GM23338 (cell line): ENCODE measurements around the gene GADL1. TPM values are rescaled to one million over a fixed set of nuclear protein-coding genes. Genes with fewer than 3 reads are reported as not detected.

Source experiments
- ATAC-seq: fragments of 200-7000 bp; cut with Tn5 transposase; 3 replicates; pipeline ENCODE4 v1.9.1; 2020
- DNase-seq: peaks from one replicate; pipeline ENCODE4 v3.0.0-alpha.2; 2015; ENCODE audit warnings: low spot score
- H2AFZ ChIP-seq: fragments of 200-600 bp; sonication (generic); 2 replicates; pipeline ENCODE4 v1.8.0; 2016; ENCODE audit warnings: antibody characterized with exemption, mild to moderate bottlenecking, moderate library complexity
- H3F3A ChIP-seq: fragments of 200-600 bp; sonication (generic); replicated peaks from 2 replicates; pipeline ENCODE4 v1.8.0; 2017; ENCODE audit warnings: antibody characterized with exemption, mixed run types, low read depth
- H3K27ac ChIP-seq: fragments of 200-600 bp; sonication (generic); 2 replicates; pipeline ENCODE4 v1.6.1; 2016; ENCODE audit warnings: low read depth
- H3K27me3 ChIP-seq: fragments of 200-600 bp; sonication (generic); 2 replicates; pipeline ENCODE4 v1.8.0; 2016; ENCODE audit warnings: mild to moderate bottlenecking, mixed run types, moderate library complexity; ENCODE audit not compliant: insufficient read depth
- H3K36me3 ChIP-seq: fragments of 200-600 bp; sonication (generic); 2 replicates; pipeline ENCODE4 v1.8.0; 2016; ENCODE audit warnings: mild to moderate bottlenecking; ENCODE audit not compliant: insufficient read depth
- H3K4me1 ChIP-seq: fragments of 200-600 bp; sonication (generic); 2 replicates; pipeline ENCODE4 v1.8.0; 2016; ENCODE audit warnings: mild to moderate bottlenecking, moderate library complexity; ENCODE audit not compliant: insufficient read depth
- H3K4me2 ChIP-seq: fragments of 200-600 bp; sonication (generic); 2 replicates; pipeline ENCODE4 v1.7.1; 2017; ENCODE audit warnings: mixed run types
- H3K4me3 ChIP-seq: fragments of 200-600 bp; sonication (generic); 2 replicates; pipeline ENCODE4 v1.6.1; 2016; ENCODE audit warnings: mixed run types
- H3K79me2 ChIP-seq: fragments of 200-600 bp; sonication (generic); replicated peaks from 2 replicates; pipeline ENCODE4 v1.8.0; 2017; ENCODE audit warnings: mild to moderate bottlenecking; ENCODE audit not compliant: insufficient read depth
- H3K9me2 ChIP-seq: fragments of 200-600 bp; sonication (generic); 2 replicates; pipeline ENCODE4 v1.8.0; 2017; ENCODE audit not compliant: insufficient read depth
- H4K20me1 ChIP-seq: fragments of 200-600 bp; sonication (generic); replicated peaks from 2 replicates; pipeline ENCODE4 v1.8.0; 2017; ENCODE audit warnings: mild to moderate bottlenecking; ENCODE audit not compliant: insufficient read depth
- H3K27ac Mint-ChIP-seq: 2 replicates; pipeline ENCODE4 v1.8.0; 2020; ENCODE audit warnings: inconsistent platforms, mild to moderate bottlenecking, moderate library complexity, mixed read lengths
- H3K27me3 Mint-ChIP-seq: 3 replicates; pipeline ENCODE4 v1.8.0; 2022; ENCODE audit warnings: low read depth, mild to moderate bottlenecking, moderate library complexity, mixed read lengths, inconsistent platforms; ENCODE audit not compliant: insufficient read depth, poor library complexity
- H3K36me3 Mint-ChIP-seq: 3 replicates; pipeline ENCODE4 v1.8.0; 2021; ENCODE audit warnings: low read depth, mild to moderate bottlenecking, inconsistent platforms, moderate library complexity, mixed read lengths
- H3K4me1 Mint-ChIP-seq: 3 replicates; pipeline ENCODE4 v1.8.0; 2020; ENCODE audit warnings: mild to moderate bottlenecking, inconsistent platforms, mixed read lengths
- H3K4me3 Mint-ChIP-seq: 3 replicates; pipeline ENCODE4 v1.8.0; 2021; ENCODE audit warnings: moderate library complexity, mild to moderate bottlenecking, inconsistent platforms, mixed read lengths
- H3K9me3 Mint-ChIP-seq: 3 replicates; pipeline ENCODE4 v1.8.0; 2020; ENCODE audit warnings: moderate library complexity, mild to moderate bottlenecking, inconsistent platforms, mixed read lengths
- EZH2 ChIP-seq: fragments of 200-600 bp; sonication (generic); IDR thresholded peaks from one replicate; pipeline ENCODE4 v1.8.0; 2017; ENCODE audit warnings: antibody characterized with exemption, mild to moderate bottlenecking, low read depth; ENCODE audit not compliant: unreplicated experiment
- EZH2phosphoT487 ChIP-seq: fragments of 200-600 bp; sonication (generic); IDR thresholded peaks from one replicate; pipeline ENCODE4 v1.8.1; 2018; ENCODE audit warnings: antibody characterized with exemption; ENCODE audit not compliant: unreplicated experiment
- NANOG ChIP-seq: IDR thresholded peaks from 2 replicates; pipeline ENCODE4 v1.6.1; 2016; ENCODE audit warnings: antibody characterized with exemption, borderline replicate concordance
- polyA plus RNA-seq: library from polyadenylated mRNA; unstranded; fragments of >200 nt; fragmentation: Nextera tagmentation; extraction: Ambion mirVana; gene quantifications from 2 replicates; pipeline ENCODE4 v1.2.1, GENCODE V29; 2016
- total RNA-seq: library from RNA; depleted of rRNA; stranded (reverse); fragments of >200 nt; shearing (Covaris generic); gene quantifications from 2 replicates; pipeline ENCODE4 v1.2.3, GENCODE V29; 2014
- TF ChIP-seq, protein P1 (sequence below): fragments of 250-450 bp; sonication (Bioruptor Pico); IDR thresholded peaks from 2 replicates; pipeline ENCODE4 v1.5.0; 2020; ENCODE audit warnings: mild to moderate bottlenecking, moderate library complexity
- TF ChIP-seq, protein P2 (sequence below), 2 experiments: fragments of 200-600 bp in 1 of 2; sonication (generic) in 1 of 2; conservative IDR thresholded peaks; 2 replicates each; pipeline versions ENCODE4 v1.5.1 to v1.6.1; 2016 to 2017; ENCODE audit warnings: antibody characterized with exemption in 2 of 2, low read depth in 2 of 2, mild to moderate bottlenecking in 2 of 2, moderate library complexity in 1 of 2

The GADL1 gene
- total and polyA plus RNA-seq, 2 experiments from 2014 or later: 0.35 to 0.50 TPM

DNA sequence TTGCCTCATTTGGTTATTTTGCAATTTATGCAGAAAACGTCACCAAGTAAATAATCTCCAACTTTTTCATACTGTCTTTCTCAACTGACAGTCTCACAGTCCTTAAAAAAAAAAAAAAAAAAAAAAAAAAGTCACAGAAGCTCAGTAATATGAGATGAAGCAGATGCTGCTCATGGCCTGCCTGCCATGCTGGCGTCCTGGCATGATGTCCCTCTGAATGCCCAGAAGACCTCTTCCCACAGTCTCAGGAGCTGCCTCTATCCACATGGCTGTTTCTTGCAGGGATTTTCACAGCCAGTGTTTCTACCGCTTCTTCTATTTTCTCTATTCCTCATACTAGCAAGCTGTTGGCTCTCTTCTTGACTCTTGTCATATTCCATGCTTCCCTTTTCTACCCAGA lies 200.3 kb downstream of the GADL1 start:
- TF ChIP-seq EZH2phosphoT487: no peak
- TF ChIP-seq, protein P1, sequence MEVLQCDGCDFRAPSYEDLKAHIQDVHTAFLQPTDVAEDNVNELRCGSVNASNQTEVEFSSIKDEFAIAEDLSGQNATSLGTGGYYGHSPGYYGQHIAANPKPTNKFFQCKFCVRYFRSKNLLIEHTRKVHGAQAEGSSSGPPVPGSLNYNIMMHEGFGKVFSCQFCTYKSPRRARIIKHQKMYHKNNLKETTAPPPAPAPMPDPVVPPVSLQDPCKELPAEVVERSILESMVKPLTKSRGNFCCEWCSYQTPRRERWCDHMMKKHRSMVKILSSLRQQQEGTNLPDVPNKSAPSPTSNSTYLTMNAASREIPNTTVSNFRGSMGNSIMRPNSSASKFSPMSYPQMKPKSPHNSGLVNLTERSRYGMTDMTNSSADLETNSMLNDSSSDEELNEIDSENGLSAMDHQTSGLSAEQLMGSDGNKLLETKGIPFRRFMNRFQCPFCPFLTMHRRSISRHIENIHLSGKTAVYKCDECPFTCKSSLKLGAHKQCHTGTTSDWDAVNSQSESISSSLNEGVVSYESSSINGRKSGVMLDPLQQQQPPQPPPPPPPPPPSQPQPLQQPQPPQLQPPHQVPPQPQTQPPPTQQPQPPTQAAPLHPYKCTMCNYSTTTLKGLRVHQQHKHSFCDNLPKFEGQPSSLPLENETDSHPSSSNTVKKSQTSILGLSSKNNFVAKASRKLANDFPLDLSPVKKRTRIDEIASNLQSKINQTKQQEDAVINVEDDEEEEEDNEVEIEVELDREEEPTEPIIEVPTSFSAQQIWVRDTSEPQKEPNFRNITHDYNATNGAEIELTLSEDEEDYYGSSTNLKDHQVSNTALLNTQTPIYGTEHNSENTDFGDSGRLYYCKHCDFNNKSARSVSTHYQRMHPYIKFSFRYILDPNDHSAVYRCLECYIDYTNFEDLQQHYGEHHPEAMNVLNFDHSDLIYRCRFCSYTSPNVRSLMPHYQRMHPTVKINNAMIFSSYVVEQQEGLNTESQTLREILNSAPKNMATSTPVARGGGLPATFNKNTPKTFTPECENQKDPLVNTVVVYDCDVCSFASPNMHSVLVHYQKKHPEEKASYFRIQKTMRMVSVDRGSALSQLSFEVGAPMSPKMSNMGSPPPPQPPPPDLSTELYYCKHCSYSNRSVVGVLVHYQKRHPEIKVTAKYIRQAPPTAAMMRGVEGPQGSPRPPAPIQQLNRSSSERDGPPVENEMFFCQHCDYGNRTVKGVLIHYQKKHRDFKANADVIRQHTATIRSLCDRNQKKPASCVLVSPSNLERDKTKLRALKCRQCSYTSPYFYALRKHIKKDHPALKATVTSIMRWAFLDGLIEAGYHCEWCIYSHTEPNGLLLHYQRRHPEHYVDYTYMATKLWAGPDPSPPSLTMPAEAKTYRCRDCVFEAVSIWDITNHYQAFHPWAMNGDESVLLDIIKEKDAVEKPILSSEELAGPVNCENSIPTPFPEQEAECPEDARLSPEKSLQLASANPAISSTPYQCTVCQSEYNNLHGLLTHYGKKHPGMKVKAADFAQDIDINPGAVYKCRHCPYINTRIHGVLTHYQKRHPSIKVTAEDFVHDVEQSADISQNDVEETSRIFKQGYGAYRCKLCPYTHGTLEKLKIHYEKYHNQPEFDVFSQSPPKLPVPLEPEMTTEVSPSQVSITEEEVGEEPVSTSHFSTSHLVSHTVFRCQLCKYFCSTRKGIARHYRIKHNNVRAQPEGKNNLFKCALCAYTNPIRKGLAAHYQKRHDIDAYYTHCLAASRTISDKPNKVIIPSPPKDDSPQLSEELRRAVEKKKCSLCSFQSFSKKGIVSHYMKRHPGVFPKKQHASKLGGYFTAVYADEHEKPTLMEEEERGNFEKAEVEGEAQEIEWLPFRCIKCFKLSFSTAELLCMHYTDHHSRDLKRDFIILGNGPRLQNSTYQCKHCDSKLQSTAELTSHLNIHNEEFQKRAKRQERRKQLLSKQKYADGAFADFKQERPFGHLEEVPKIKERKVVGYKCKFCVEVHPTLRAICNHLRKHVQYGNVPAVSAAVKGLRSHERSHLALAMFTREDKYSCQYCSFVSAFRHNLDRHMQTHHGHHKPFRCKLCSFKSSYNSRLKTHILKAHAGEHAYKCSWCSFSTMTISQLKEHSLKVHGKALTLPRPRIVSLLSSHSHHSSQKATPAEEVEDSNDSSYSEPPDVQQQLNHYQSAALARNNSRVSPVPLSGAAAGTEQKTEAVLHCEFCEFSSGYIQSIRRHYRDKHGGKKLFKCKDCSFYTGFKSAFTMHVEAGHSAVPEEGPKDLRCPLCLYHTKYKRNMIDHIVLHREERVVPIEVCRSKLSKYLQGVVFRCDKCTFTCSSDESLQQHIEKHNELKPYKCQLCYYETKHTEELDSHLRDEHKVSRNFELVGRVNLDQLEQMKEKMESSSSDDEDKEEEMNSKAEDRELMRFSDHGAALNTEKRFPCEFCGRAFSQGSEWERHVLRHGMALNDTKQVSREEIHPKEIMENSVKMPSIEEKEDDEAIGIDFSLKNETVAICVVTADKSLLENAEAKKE (CRISPR knock-in tag): no peak
- TF ChIP-seq, protein P2, sequence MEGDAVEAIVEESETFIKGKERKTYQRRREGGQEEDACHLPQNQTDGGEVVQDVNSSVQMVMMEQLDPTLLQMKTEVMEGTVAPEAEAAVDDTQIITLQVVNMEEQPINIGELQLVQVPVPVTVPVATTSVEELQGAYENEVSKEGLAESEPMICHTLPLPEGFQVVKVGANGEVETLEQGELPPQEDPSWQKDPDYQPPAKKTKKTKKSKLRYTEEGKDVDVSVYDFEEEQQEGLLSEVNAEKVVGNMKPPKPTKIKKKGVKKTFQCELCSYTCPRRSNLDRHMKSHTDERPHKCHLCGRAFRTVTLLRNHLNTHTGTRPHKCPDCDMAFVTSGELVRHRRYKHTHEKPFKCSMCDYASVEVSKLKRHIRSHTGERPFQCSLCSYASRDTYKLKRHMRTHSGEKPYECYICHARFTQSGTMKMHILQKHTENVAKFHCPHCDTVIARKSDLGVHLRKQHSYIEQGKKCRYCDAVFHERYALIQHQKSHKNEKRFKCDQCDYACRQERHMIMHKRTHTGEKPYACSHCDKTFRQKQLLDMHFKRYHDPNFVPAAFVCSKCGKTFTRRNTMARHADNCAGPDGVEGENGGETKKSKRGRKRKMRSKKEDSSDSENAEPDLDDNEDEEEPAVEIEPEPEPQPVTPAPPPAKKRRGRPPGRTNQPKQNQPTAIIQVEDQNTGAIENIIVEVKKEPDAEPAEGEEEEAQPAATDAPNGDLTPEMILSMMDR (conservative IDR thresholded peaks at IDR 0.05; ENCODE audit: low read depth in 2 of 2): no peak
- no peak for TF ChIP-seq NANOG
- TF ChIP-seq EZH2: no peak
- peaks cover 8% of the 10 kb centered on the region; the same call in 1 of the 2 replicates for H3K9me2 ChIP-seq
- no peak overlapping the region for H3K27ac ChIP-seq
- no peak overlapping the region for H3K4me2 ChIP-seq
- no peak overlapping the region for H3K4me3 ChIP-seq
- no peak overlapping the region for H3K27ac Mint-ChIP-seq
- H3K4me3 Mint-ChIP-seq: no peak overlapping the region
- DNase-seq (no peak), ATAC-seq (no peak)
- H2AFZ ChIP-seq: no peak overlapping the region
- H3K9me3 Mint-ChIP-seq: no peaks in the 10 kb centered on the region
- 0 out of 2 replicates have a peak, but pooled peaks cover 5% of the 10 kb centered on the region for H3F3A ChIP-seq
- no peaks in the 10 kb centered on the region for H3K27me3 ChIP-seq
- H3K79me2 ChIP-seq: no peaks in the 10 kb centered on the region
- peaks cover 48% of the 10 kb centered on the region for H3K4me1 Mint-ChIP-seq
- H3K36me3 Mint-ChIP-seq: peaks cover 43% of the 10 kb centered on the region
- H3K4me1 ChIP-seq: peaks cover 41% of the 10 kb centered on the region
- peaks cover 2% of the 10 kb centered on the region for H3K27me3 Mint-ChIP-seq
- no peaks in the 10 kb centered on the region for H4K20me1 ChIP-seq
- H3K36me3 ChIP-seq: peaks cover 7% of the 10 kb centered on the region; the same call in 1 of the 2 replicates
